Epithelial cell of proximal tubule (primary cell): Measurements from ENCODE around the gene RNF167. TPM values are rescaled to one million over a fixed set of nuclear protein-coding genes. Genes with fewer than 3 reads are reported as not detected.
"Not testable (repeated sequence)": the region's sequence is repeated elsewhere in the genome, so short reads cannot be mapped to it uniquely, and the experiment has no call there.

ENCODE experiments used
- DNase-seq: peaks from one replicate; pipeline ENCODE4 v3.0.0-alpha.2; 2011; ENCODE audit warnings: low read depth
- H3K4me3 ChIP-seq: 2 replicates; pipeline ENCODE4 v1.5.1; 2011; ENCODE audit warnings: low read depth, mild to moderate bottlenecking, low read length
- total RNA-seq: library from RNA; depleted of rRNA; stranded (reverse); fragments of >200 nt; gene quantifications from 2 replicates; pipeline ENCODE4 v1.2.3, GENCODE V29; 2015
- TF ChIP-seq, protein P1 (sequence below): conservative IDR thresholded peaks from 2 replicates; pipeline ENCODE4 v1.5.1; 2012; ENCODE audit warnings: low read depth, mild to moderate bottlenecking, low read length

RNF167 gene
- total RNA-seq, 1 donor from 2014 or later: 55.1 TPM

DNA sequence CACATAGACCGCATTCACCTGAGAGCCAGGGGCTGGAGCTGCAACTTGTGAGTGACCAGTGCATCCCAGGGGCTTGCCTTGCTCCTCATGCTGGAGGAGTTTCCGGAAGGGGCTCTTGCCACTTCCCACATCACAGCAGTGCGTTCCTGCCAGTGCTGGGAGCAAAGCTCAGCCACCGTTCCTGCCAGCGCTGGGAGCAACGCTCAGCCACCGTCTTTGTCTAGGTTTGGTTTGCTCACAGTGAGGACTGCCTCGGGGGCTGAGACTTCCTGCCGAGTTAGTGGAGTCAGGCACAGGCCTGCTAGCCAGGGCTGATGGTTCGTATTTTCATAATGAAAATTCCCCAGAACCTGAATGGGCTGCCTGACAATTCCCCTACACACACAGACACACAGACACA is 31.8 kb upstream of the RNF167 start:
- TF ChIP-seq, protein P1, sequence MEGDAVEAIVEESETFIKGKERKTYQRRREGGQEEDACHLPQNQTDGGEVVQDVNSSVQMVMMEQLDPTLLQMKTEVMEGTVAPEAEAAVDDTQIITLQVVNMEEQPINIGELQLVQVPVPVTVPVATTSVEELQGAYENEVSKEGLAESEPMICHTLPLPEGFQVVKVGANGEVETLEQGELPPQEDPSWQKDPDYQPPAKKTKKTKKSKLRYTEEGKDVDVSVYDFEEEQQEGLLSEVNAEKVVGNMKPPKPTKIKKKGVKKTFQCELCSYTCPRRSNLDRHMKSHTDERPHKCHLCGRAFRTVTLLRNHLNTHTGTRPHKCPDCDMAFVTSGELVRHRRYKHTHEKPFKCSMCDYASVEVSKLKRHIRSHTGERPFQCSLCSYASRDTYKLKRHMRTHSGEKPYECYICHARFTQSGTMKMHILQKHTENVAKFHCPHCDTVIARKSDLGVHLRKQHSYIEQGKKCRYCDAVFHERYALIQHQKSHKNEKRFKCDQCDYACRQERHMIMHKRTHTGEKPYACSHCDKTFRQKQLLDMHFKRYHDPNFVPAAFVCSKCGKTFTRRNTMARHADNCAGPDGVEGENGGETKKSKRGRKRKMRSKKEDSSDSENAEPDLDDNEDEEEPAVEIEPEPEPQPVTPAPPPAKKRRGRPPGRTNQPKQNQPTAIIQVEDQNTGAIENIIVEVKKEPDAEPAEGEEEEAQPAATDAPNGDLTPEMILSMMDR: no peak
- no peak overlapping the region for H3K4me3 ChIP-seq
- DNase-seq: no peak

GRCh38 chr17:4908711-4909496 is 31.2 kb upstream of the RNF167 start:
- TF ChIP-seq, protein P1: peak; percentile 80
- no peak overlapping the region for H3K4me3 ChIP-seq
- peak; percentile 81 for DNase-seq

GRCh38 chr17:4913994-4914393 is 26.1 kb upstream of the RNF167 start:
- TF ChIP-seq, protein P1: peak; percentile 2
- H3K4me3 ChIP-seq: no peak overlapping the region
- DNase-seq: no peak

- not testable (repeated sequence) for H3K4me3 ChIP-seq, DNase-seq
Observed at GRCh38 chr17:4914551-4914950, 25.5 kb upstream of the RNF167 start.

- H3K4me3 ChIP-seq: no peak overlapping the region
- TF ChIP-seq, protein P1: no peak
- no peak for DNase-seq
Observed at GRCh38 chr17:4919511-4920047, 20.5 kb upstream of the RNF167 start.

DNA sequence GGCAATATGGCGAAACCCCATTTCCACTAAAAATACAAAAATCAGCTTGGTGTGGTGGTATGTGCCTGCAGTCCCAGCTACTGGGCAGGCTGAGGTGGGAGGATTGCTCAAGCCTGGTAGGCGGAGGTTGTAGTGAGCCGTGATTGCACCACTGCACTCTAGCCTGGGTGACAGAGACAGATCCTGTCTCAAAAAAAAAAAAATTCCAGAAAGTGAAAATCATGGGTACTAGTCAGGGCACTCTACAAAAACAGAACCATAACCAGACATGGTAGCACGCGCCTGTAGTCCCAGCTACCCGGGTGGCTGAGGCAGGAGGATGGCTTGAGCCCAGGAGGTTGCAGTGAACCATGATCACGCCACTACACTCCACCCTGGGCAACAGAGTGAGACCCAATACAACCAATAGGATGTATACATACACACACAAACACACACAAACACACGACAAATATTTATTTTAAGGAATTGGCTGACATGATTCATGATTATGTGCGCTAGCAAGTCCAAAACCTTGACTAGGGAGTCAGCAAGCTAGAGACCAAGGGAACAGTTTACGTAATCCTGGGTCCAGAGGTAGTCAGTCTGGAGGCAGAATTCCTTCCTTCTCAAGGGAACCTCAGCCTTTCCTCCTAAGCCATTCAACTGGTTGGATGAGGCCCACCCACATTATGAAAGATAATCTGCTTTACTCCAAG is 19.6 kb upstream of the RNF167 start:
- TF ChIP-seq, protein P1: no peak
- H3K4me3 ChIP-seq: no peak overlapping the region
- no peak for DNase-seq

- TF ChIP-seq, protein P1: no peak
Observed at GRCh38 chr17:4921320-4921719, 18.7 kb upstream of the RNF167 start.

GRCh38 chr17:4926577-4927335 is 13.3 kb upstream of the RNF167 start:
- not testable (repeated sequence) for DNase-seq, H3K4me3 ChIP-seq

More at GRCh38 chr17:4921320-4921719, 18.7 kb upstream of the RNF167 start:
- no peak for DNase-seq
- H3K4me3 ChIP-seq: no peak overlapping the region
